ENCODE results near the gene SLC25A23. TPM values are rescaled to one million over a fixed set of nuclear protein-coding genes. Genes with fewer than 3 reads are reported as not detected.
"Not testable (repeated sequence)": the region's sequence is repeated elsewhere in the genome, so short reads cannot be mapped to it uniquely, and the experiment has no call there.

Gene SLC25A23
- total and polyA plus RNA-seq, 3 donors from 2014 or later = 26.9 to 38.5 (median 34.3) TPM

DNA sequence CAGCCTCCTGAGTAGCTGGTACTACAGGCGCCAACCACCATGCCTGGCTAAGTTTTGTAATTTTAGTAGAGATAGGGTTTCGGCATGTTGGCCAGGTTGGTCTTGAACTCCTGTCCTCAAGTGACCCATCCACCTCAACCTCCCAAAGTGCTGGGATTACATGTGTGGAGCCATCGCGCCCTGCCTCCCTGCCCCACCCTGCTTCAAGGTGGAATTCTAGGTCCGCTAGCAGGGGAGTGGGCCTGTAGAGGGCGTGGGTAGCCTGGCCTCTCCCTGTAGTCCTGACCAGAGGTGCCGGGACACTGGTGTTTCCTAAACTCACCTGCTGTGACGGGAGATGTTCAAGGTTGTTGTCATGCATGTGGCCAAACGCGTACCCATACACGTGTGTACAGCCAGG, 26.4 kb downstream of the SLC25A23 start:
- 82 to 88% methylated on average over 4 to 11 of the region's 11 CpGs for WGBS, 2 donors
- no peak for TF ChIP-seq POLR2A (IDR thresholded peaks at IDR 0.05)
- TF ChIP-seq CTCF (IDR thresholded peaks at IDR 0.05) = no peak
- Histone ChIP-seq H3K36me3 (ENCODE audit: low read depth, missing control alignments) (no peaks in the 10 kb centered on the region), H3K9me3 (no peaks in the 10 kb centered on the region), H3K4me1 (no peaks in the 10 kb centered on the region), H3K27me3 (no peaks in the 10 kb centered on the region), H3K27ac (no peak overlapping the region), H3K4me3 (no peak overlapping the region)
- intact Hi-C loops (cut with DNase I; ENCODE audit: low total_unique reads) = no loop called here
- DNase-seq = no peak

GRCh38 chr19:6431891-6432290, 27.7 kb downstream of the SLC25A23 start:
- H3K4me3 ChIP-seq = no peak overlapping the region
- 90 to 94% methylated on average over 11 of the region's 11 CpGs for WGBS, 2 donors
- no peaks in the 10 kb centered on the region for H3K36me3 ChIP-seq (ENCODE audit: low read depth, missing control alignments)
- no peaks in the 10 kb centered on the region for H3K9me3 ChIP-seq
- H3K4me1 ChIP-seq = no peaks in the 10 kb centered on the region
- H3K27ac ChIP-seq = no peak overlapping the region
- intact Hi-C loops (cut with DNase I; ENCODE audit: low total_unique reads) = no loop called here
- no peak for DNase-seq
- no peaks in the 10 kb centered on the region for H3K27me3 ChIP-seq
- TF ChIP-seq POLR2A (IDR thresholded peaks at IDR 0.05) (no peak), CTCF (IDR thresholded peaks at IDR 0.05) (no peak)

GRCh38 chr19:6429419-6430221, 30.0 kb downstream of the SLC25A23 start:
- TF ChIP-seq POLR2A (IDR thresholded peaks at IDR 0.05) = no peak
- no peak for TF ChIP-seq CTCF (IDR thresholded peaks at IDR 0.05)
- intact Hi-C loops (cut with DNase I; ENCODE audit: low total_unique reads) = loop anchor here (5.0 kb wide), 1 partner anchor 37 kb away; the partner anchor contains the start of gene GTF2F1
- no peak for DNase-seq
- no peaks in the 10 kb centered on the region for H3K9me3 ChIP-seq
- H3K4me1 ChIP-seq = no peaks in the 10 kb centered on the region
- no peaks in the 10 kb centered on the region for H3K27me3 ChIP-seq
- 65 to 68% methylated on average over 20 of the region's 20 CpGs for WGBS, 2 donors
- H3K4me3 ChIP-seq = no peak overlapping the region
- no peaks in the 10 kb centered on the region for H3K36me3 ChIP-seq (ENCODE audit: low read depth, missing control alignments)
- no peak overlapping the region for H3K27ac ChIP-seq

- not testable (repeated sequence) for H3K4me3 ChIP-seq; H3K9me3 ChIP-seq; H3K27ac ChIP-seq; DNase-seq; H3K4me1 ChIP-seq; H3K36me3 ChIP-seq (ENCODE audit: low read depth, missing control alignments); H3K27me3 ChIP-seq
- 82 to 94% methylated on average over 2 of the region's 2 CpGs for WGBS, 2 donors
- intact Hi-C loops (cut with DNase I; ENCODE audit: low total_unique reads) = loop anchor here (5.0 kb wide), 1 partner anchor 37 kb away; the partner anchor contains the start of gene GTF2F1
These were observed 30.7 kb downstream of the SLC25A23 start for GRCh38 chr19:6428692-6429418.

DNA sequence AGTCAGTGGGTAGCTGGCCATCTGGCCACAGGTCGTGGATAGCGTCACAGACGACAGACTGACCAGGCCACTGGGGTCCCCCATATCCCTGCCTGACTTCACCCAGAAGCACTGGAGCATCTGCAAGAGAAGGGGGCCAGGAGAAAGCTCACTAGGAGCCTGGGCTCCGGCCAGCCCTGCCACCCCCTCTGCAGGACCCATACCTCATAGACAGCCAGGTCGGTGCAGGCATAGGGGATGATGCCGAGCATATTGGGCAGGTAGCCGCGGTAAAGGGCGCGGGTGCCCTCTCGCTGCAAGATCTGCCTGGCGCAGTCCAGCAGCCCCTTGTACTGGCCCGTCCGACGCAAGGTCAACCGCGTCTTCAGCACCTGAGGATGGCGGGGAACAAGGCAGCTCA, 32.5 kb downstream of the SLC25A23 start:
- Histone ChIP-seq H3K27me3 (no peaks in the 10 kb centered on the region), H3K9me3 (no peaks in the 10 kb centered on the region), H3K27ac (no peak overlapping the region), H3K4me3 (no peak overlapping the region), H3K4me1 (peaks cover 13% of the 10 kb centered on the region), H3K36me3 (ENCODE audit: low read depth, missing control alignments) (no peaks in the 10 kb centered on the region)
- WGBS, 2 donors = 94 to 100% methylated on average over 1 to 18 of the region's 18 CpGs
- DNase-seq = no peak
- intact Hi-C loops (cut with DNase I; ENCODE audit: low total_unique reads) = loop anchor here (5.0 kb wide), 1 partner anchor 35 kb away; the partner anchor contains the start of gene GTF2F1
- TF ChIP-seq CTCF (IDR thresholded peaks at IDR 0.05) (no peak), POLR2A (IDR thresholded peaks at IDR 0.05) (no peak)
